ENCODE measurements around the gene MTHFD1L.

MTHFD1L gene

DNA sequence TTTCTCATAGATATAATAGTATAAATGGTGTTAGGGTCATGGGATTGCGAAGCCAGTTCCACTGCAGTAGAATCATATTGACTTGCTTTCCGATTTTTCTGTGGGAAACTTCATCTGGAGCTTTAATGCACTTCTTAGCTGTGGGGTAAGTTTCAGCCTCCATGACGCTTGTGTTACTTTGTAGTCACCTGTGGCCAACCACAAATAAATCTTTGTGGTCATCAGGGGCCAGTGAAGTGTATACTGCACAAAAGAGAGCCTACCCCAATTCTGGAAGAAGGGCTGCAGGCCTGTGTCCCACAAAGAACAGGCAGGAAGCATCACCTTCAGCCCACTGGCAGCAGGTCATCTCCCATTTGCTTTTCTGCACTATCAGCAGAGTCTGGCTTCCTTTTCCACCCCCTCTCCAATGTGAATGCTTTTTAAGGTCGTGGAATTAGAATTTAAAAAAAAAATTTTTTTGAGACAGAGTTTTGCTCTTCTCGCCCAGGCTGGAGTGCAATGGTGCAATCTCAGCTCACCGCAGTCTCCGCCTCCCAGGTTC lies 32.0 kb downstream of the MTHFD1L start:
- peaks cover 6 to 9% of the 10 kb centered on the region in 2 experiments for H3K4me1 ChIP-seq (ENCODE audit: control insufficient read depth in 1 of 2, insufficient read depth in 1 of 2, low read depth in 1 of 2, low read length in 1 of 2)
- H3K27me3 ChIP-seq = no peaks in the 10 kb centered on the region
- no peak overlapping the region for H3K4me3 ChIP-seq (ENCODE audit: low read depth in 1 of 2, low read length in 1 of 2)
- no peaks in the 10 kb centered on the region for H3K36me3 ChIP-seq
- TF ChIP-seq, protein P1, sequence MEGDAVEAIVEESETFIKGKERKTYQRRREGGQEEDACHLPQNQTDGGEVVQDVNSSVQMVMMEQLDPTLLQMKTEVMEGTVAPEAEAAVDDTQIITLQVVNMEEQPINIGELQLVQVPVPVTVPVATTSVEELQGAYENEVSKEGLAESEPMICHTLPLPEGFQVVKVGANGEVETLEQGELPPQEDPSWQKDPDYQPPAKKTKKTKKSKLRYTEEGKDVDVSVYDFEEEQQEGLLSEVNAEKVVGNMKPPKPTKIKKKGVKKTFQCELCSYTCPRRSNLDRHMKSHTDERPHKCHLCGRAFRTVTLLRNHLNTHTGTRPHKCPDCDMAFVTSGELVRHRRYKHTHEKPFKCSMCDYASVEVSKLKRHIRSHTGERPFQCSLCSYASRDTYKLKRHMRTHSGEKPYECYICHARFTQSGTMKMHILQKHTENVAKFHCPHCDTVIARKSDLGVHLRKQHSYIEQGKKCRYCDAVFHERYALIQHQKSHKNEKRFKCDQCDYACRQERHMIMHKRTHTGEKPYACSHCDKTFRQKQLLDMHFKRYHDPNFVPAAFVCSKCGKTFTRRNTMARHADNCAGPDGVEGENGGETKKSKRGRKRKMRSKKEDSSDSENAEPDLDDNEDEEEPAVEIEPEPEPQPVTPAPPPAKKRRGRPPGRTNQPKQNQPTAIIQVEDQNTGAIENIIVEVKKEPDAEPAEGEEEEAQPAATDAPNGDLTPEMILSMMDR (IDR thresholded peaks at IDR 0.05) = no peak
- H3K27ac ChIP-seq = no peak overlapping the region
- H3K9me3 ChIP-seq = no peaks in the 10 kb centered on the region

GRCh38 chr6:150898399-150899170 lies 33.1 kb downstream of the MTHFD1L start:
- Histone ChIP-seq H3K36me3 (no peaks in the 10 kb centered on the region), H3K4me3 (ENCODE audit: low read depth in 1 of 2, low read length in 1 of 2) (no peak overlapping the region), H3K27me3 (no peaks in the 10 kb centered on the region), H3K27ac (peak overlapping the region; percentile 24), H3K9me3 (no peaks in the 10 kb centered on the region), H3K4me1 (ENCODE audit: control insufficient read depth in 1 of 2, insufficient read depth in 1 of 2, low read depth in 1 of 2, low read length in 1 of 2) (peaks cover 15 to 17% of the 10 kb centered on the region in 2 experiments)
- TF ChIP-seq, protein P1 (IDR thresholded peaks at IDR 0.05) = no peak

DNA sequence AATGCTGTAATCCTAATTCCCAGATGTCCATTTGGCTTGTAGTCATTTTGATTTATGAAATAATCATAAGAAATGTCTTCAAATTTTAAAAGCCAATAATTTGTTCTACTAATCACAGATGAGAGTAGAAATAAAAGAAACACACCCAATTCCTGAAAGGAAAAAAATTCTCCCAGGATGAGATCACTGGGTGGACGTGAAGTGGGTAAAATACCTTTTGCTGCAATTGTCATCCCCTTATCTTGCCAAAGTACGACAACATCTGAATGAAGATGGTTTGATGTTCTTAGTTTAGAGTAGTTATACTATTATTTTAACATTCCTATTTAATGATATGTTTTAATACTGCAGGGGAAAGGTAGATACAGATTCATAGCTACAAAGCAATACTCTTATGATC lies 33.7 kb downstream of the MTHFD1L start:
- no peaks in the 10 kb centered on the region for H3K36me3 ChIP-seq
- peaks cover 15 to 22% of the 10 kb centered on the region in 2 experiments for H3K4me1 ChIP-seq (ENCODE audit: control insufficient read depth in 1 of 2, insufficient read depth in 1 of 2, low read depth in 1 of 2, low read length in 1 of 2)
- TF ChIP-seq, protein P1 (IDR thresholded peaks at IDR 0.05) = no peak
- H3K27ac ChIP-seq = no peak overlapping the region
- no peak overlapping the region for H3K4me3 ChIP-seq (ENCODE audit: low read depth in 1 of 2, low read length in 1 of 2)
- no peaks in the 10 kb centered on the region for H3K9me3 ChIP-seq
- no peaks in the 10 kb centered on the region for H3K27me3 ChIP-seq

DNA sequence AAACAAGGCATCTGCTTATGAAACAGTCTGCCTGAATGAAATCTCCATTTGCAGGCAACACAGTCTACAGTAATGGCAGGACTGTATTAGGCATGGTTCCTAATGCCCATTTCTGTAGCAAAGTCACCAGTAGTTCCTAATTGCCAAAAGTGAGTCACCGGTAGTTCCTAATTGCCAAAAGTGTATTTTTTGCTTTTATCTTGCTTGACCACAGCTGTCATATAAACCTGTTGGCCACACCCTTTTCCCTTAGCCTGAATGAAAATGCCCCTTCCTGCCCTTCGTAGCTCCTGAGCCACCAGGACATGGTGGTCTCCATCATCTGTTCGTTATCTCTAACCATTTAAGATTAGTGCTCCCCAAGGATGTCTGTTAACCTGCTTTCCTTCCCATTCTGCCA lies 34.5 kb downstream of the MTHFD1L start:
- H3K4me3 ChIP-seq (ENCODE audit: low read depth in 1 of 2, low read length in 1 of 2) = no peak overlapping the region
- H3K9me3 ChIP-seq = no peaks in the 10 kb centered on the region
- no peaks in the 10 kb centered on the region for H3K27me3 ChIP-seq
- H3K27ac ChIP-seq = no peak overlapping the region
- no peaks in the 10 kb centered on the region for H3K36me3 ChIP-seq
- H3K4me1 ChIP-seq (ENCODE audit: control insufficient read depth in 1 of 2, insufficient read depth in 1 of 2, low read depth in 1 of 2, low read length in 1 of 2) = peaks cover 15 to 26% of the 10 kb centered on the region in 2 experiments
- TF ChIP-seq, protein P1 (IDR thresholded peaks at IDR 0.05) = no peak

- no peaks in the 10 kb centered on the region for H3K36me3 ChIP-seq
- H3K4me1 ChIP-seq (ENCODE audit: control insufficient read depth in 1 of 2, insufficient read depth in 1 of 2, low read depth in 1 of 2, low read length in 1 of 2) = peaks cover 19 to 32% of the 10 kb centered on the region in 2 experiments
- H3K4me3 ChIP-seq (ENCODE audit: low read depth in 1 of 2, low read length in 1 of 2) = no peak overlapping the region
- TF ChIP-seq, protein P1 (IDR thresholded peaks at IDR 0.05) = no peak
- no peak overlapping the region for H3K27ac ChIP-seq
- H3K27me3 ChIP-seq = no peaks in the 10 kb centered on the region
- H3K9me3 ChIP-seq = no peaks in the 10 kb centered on the region
Observed at GRCh38 chr6:150902142-150902776, 36.8 kb downstream of the MTHFD1L start.

Data from neutrophil (primary cell).